Measurements from ENCODE around the gene LAMB4. TPM values are rescaled to one million over a fixed set of nuclear protein-coding genes. Genes with fewer than 3 reads are reported as not detected.

Gene LAMB4
- total and polyA plus RNA-seq, 8 donors: 0.22 to 0.78 (median 0.50) TPM

- DNase-seq (no peak), FAIRE-seq (no peak), ATAC-seq (no peak)
- H3K27ac ChIP-seq: no peak overlapping the region
- H3K4me3 ChIP-seq: no peak overlapping the region
- WGBS, 2 donors: 86 to 94% methylated on average over 2 of the region's 2 CpGs
- H3K27me3 ChIP-seq: no peaks in the 10 kb centered on the region
- H3K36me3 ChIP-seq: no peaks in the 10 kb centered on the region
- TF ChIP-seq, protein P1, sequence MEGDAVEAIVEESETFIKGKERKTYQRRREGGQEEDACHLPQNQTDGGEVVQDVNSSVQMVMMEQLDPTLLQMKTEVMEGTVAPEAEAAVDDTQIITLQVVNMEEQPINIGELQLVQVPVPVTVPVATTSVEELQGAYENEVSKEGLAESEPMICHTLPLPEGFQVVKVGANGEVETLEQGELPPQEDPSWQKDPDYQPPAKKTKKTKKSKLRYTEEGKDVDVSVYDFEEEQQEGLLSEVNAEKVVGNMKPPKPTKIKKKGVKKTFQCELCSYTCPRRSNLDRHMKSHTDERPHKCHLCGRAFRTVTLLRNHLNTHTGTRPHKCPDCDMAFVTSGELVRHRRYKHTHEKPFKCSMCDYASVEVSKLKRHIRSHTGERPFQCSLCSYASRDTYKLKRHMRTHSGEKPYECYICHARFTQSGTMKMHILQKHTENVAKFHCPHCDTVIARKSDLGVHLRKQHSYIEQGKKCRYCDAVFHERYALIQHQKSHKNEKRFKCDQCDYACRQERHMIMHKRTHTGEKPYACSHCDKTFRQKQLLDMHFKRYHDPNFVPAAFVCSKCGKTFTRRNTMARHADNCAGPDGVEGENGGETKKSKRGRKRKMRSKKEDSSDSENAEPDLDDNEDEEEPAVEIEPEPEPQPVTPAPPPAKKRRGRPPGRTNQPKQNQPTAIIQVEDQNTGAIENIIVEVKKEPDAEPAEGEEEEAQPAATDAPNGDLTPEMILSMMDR (IDR thresholded peaks at IDR 0.05): no peak
- intact Hi-C loops (cut with DNase I): no loop called here
- H3K4me1 ChIP-seq: no peaks in the 10 kb centered on the region
- no peaks in the 10 kb centered on the region for H3K9me3 ChIP-seq
These were observed 85.8 kb downstream of the LAMB4 start for GRCh38 chr7:108044345-108044744.

- DNase-seq: no peak
- intact Hi-C loops (cut with DNase I): no loop called here
- no peak for FAIRE-seq
- Histone ChIP-seq H3K4me3 (no peak overlapping the region), H3K27me3 (no peaks in the 10 kb centered on the region), H3K4me1 (peaks cover 0 to 7% (median 7%) of the 10 kb centered on the region in 3 donors), H3K36me3 (no peaks in the 10 kb centered on the region), H3K27ac (no peak overlapping the region), H3K9me3 (no peaks in the 10 kb centered on the region)
- ATAC-seq: no peak
- TF ChIP-seq, protein P1 (IDR thresholded peaks at IDR 0.05): no peak
These were observed 91.2 kb downstream of the LAMB4 start for GRCh38 chr7:108038986-108039385.

DNA sequence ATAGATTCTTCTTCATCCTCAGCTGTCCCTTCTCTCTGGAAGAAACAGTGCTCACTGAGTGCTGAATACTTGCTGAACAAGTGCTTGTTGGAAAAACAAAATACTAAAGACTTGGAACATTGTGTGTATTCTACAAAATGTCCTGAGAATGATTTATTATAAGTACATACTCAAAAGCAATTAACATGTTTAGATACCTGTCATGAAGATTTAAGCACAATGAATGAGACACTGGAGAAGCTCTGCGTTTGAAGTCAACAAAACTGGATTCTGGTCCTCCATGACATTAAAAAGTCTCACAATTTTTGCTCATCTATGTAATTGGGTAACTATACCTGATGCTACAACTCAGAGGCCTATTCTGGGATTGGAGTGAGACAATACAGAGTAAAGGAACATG, 92.4 kb downstream of the LAMB4 start:
- WGBS, 2 donors: 70 to 74% methylated on average over 1 of the region's 1 CpG
- Histone ChIP-seq H3K36me3 (no peaks in the 10 kb centered on the region), H3K27me3 (no peaks in the 10 kb centered on the region), H3K27ac (no peak overlapping the region), H3K9me3 (no peaks in the 10 kb centered on the region), H3K4me1 (peaks cover 0 to 14% (median 10%) of the 10 kb centered on the region in 3 donors), H3K4me3 (no peak overlapping the region)
- no peak for FAIRE-seq
- intact Hi-C loops (cut with DNase I): no loop called here
- TF ChIP-seq, protein P1 (IDR thresholded peaks at IDR 0.05): no peak
- no peak for DNase-seq
- ATAC-seq: no peak

- Histone ChIP-seq H3K4me1 (peaks cover 0 to 14% (median 10%) of the 10 kb centered on the region in 3 donors), H3K9me3 (no peaks in the 10 kb centered on the region), H3K27me3 (no peaks in the 10 kb centered on the region), H3K4me3 (no peak overlapping the region), H3K27ac (no peak overlapping the region), H3K36me3 (no peaks in the 10 kb centered on the region)
- TF ChIP-seq, protein P1 (IDR thresholded peaks at IDR 0.05): no peak
- WGBS, 2 donors: 72 to 78% methylated on average over 3 of the region's 3 CpGs
- DNase-seq (no peak), FAIRE-seq (no peak), ATAC-seq (no peak)
- intact Hi-C loops (cut with DNase I): no loop called here
These were observed 93.0 kb downstream of the LAMB4 start for GRCh38 chr7:108037140-108037539.

- H3K36me3 ChIP-seq: no peaks in the 10 kb centered on the region
- WGBS, 2 donors: 46 to 54% methylated on average over 2 of the region's 2 CpGs
- no peaks in the 10 kb centered on the region for H3K27me3 ChIP-seq
- peaks cover 0 to 14% (median 10%) of the 10 kb centered on the region in 3 donors for H3K4me1 ChIP-seq
- intact Hi-C loops (cut with DNase I): no loop called here
- FAIRE-seq (no peak), ATAC-seq (peak in 2 of 4 donors; percentile 47 to 56), DNase-seq (no peak)
- TF ChIP-seq, protein P1 (IDR thresholded peaks at IDR 0.05): no peak
- no peak overlapping the region for H3K4me3 ChIP-seq
- H3K27ac ChIP-seq: peak overlapping the region in 1 of 4 donors; percentile 15
- H3K9me3 ChIP-seq: no peaks in the 10 kb centered on the region
These were observed 95.6 kb downstream of the LAMB4 start for GRCh38 chr7:108034586-108034985.

All from pancreas (tissue), 10 donors.